Astrocyte (in vitro differentiated cells and primary cell): ENCODE measurements around the gene AMH.

Experiments used
- CTCF ChIP-seq: IDR thresholded peaks from 2 replicates; pipeline ENCODE4 v1.5.1; 2011; ENCODE audit warnings: low read depth, mild to moderate bottlenecking, inconsistent platforms, low read length, moderate library complexity; ENCODE audit not compliant: insufficient read depth
- EZH2 ChIP-seq: IDR thresholded peaks from 2 replicates; pipeline ENCODE4 v1.6.1; 2012; ENCODE audit warnings: mild to moderate bottlenecking, low read length, inconsistent platforms; ENCODE audit not compliant: insufficient read depth

GRCh38 chr19:2207008-2207407 lies 42.1 kb upstream of the AMH start:
- TF ChIP-seq CTCF (no peak), EZH2 (no peak)
